ENCODE data around the gene ADPRS. TPM values are rescaled to one million over a fixed set of nuclear protein-coding genes. Genes with fewer than 3 reads are reported as not detected.

The ADPRS gene
- total RNA-seq, 4 donors from 2014 or later: 41.0 to 64.3 (median 48.0) TPM

GRCh38 chr1:36126005-36126716 is 37.5 kb downstream of the ADPRS start:
- Histone ChIP-seq H3K27ac (peak overlapping the region in 3 of 4 donors; percentile 52 to 88 (median 84)), H3K36me3 (no peaks in the 10 kb centered on the region)
- 64 to 66% methylated on average over 21 of the region's 21 CpGs for WGBS, 2 donors

GRCh38 chr1:36126797-36127500 is 38.3 kb downstream of the ADPRS start:
- H3K9me3 ChIP-seq: no peaks in the 10 kb centered on the region
- 40 to 60% methylated on average over 3 to 7 of the region's 7 CpGs for WGBS, 2 donors
- peaks cover 0 to 41% (median 6%) of the 10 kb centered on the region in 4 donors for H3K4me1 ChIP-seq
- no peak for TF ChIP-seq EP300 (IDR thresholded peaks at IDR 0.05)
- no peak for TF ChIP-seq CTCF (IDR thresholded peaks at IDR 0.05)
- TF ChIP-seq POLR2A (IDR thresholded peaks at IDR 0.05): no peak
- H3K4me3 ChIP-seq: no peak overlapping the region
- no peak for DNase-seq (ENCODE audit: low spot score in 2 of 2)
- H3K27me3 ChIP-seq: no peaks in the 10 kb centered on the region
- peak overlapping the region in 2 of 4 donors; percentile 64 to 88 for H3K27ac ChIP-seq
- H3K36me3 ChIP-seq: no peaks in the 10 kb centered on the region

More at GRCh38 chr1:36126005-36126716, 37.5 kb downstream of the ADPRS start:
- peaks cover 0 to 41% (median 6%) of the 10 kb centered on the region in 4 donors for H3K4me1 ChIP-seq
- H3K4me3 ChIP-seq: peak overlapping the region in 2 of 4 donors; percentile 49 to 60
- no peak for TF ChIP-seq CTCF (IDR thresholded peaks at IDR 0.05)
- TF ChIP-seq EP300 (IDR thresholded peaks at IDR 0.05): no peak
- no peak for TF ChIP-seq POLR2A (IDR thresholded peaks at IDR 0.05)
- no peaks in the 10 kb centered on the region for H3K9me3 ChIP-seq
- no peak for DNase-seq (ENCODE audit: low spot score in 2 of 2)
- H3K27me3 ChIP-seq: no peaks in the 10 kb centered on the region

- Histone ChIP-seq H3K4me3 (no peak overlapping the region), H3K27me3 (no peaks in the 10 kb centered on the region), H3K4me1 (peaks cover 0 to 44% (median 9%) of the 10 kb centered on the region in 4 donors), H3K36me3 (no peaks in the 10 kb centered on the region), H3K27ac (peak overlapping the region in 1 of 4 donors; percentile 88), H3K9me3 (no peaks in the 10 kb centered on the region)
- no peak for TF ChIP-seq EP300 (IDR thresholded peaks at IDR 0.05)
- no peak for TF ChIP-seq POLR2A (IDR thresholded peaks at IDR 0.05)
- no peak for TF ChIP-seq CTCF (IDR thresholded peaks at IDR 0.05)
- no peak for DNase-seq (ENCODE audit: low spot score in 2 of 2)
- 85 to 86% methylated on average over 11 of the region's 11 CpGs for WGBS, 2 donors
Observed at GRCh38 chr1:36128126-36128904, 39.6 kb downstream of the ADPRS start.

- Histone ChIP-seq H3K4me3 (no peak overlapping the region), H3K9me3 (no peaks in the 10 kb centered on the region), H3K27ac (no peak overlapping the region), H3K27me3 (no peaks in the 10 kb centered on the region), H3K36me3 (no peaks in the 10 kb centered on the region), H3K4me1 (peaks cover 0 to 44% (median 11%) of the 10 kb centered on the region in 4 donors)
- no peak for TF ChIP-seq CTCF (IDR thresholded peaks at IDR 0.05)
- TF ChIP-seq EP300 (IDR thresholded peaks at IDR 0.05): no peak
- TF ChIP-seq POLR2A (IDR thresholded peaks at IDR 0.05): no peak
- WGBS, 2 donors: 82 to 83% methylated on average over 3 of the region's 3 CpGs
- no peak for DNase-seq (ENCODE audit: low spot score in 2 of 2)
Observed at GRCh38 chr1:36128905-36129206, 40.2 kb downstream of the ADPRS start.
